Body of pancreas (tissue), 4 donors: ENCODE data around the gene C10orf105.

Experiments
- CTCF ChIP-seq, 7 experiments: fragments of 450-650 bp in 4 of 7; fragments of 200-600 bp in 3 of 7; sonication (generic) in 3 of 7; IDR thresholded peaks; one replicate each; pipeline ENCODE4 v1.5.1; 2016 to 2019; ENCODE audit warnings: antibody characterized with exemption in 7 of 7
- POLR2A ChIP-seq, 3 donors: fragments of 450-650 bp; IDR thresholded peaks; one replicate each; pipeline ENCODE4 v1.6.1; 2016; ENCODE audit warnings: antibody characterized with exemption in 3 of 3, mild to moderate bottlenecking in 2 of 3

- TF ChIP-seq CTCF (IDR thresholded peaks at IDR 0.05) (no peak), POLR2A (IDR thresholded peaks at IDR 0.05) (no peak)
Measured at GRCh38 chr10:71706216-71707121, 13.1 kb downstream of the C10orf105 start.
